HUES64 (cell line): ENCODE data around the gene RNASE11.

ENCODE experiments used
- H3K27ac ChIP-seq: 2 replicates; pipeline ENCODE4 v1.7.0; 2013; ENCODE audit warnings: low read depth, low read length, inconsistent platforms
- H3K27me3 ChIP-seq: 2 replicates; pipeline ENCODE4 v1.6.1; 2013; ENCODE audit warnings: mild to moderate bottlenecking, low read length; ENCODE audit not compliant: insufficient read depth
- H3K36me3 ChIP-seq: 2 replicates; pipeline ENCODE4 v1.6.1; 2013; ENCODE audit warnings: mild to moderate bottlenecking, low read length; ENCODE audit not compliant: insufficient read depth
- H3K4me1 ChIP-seq: 2 replicates; pipeline ENCODE4 v1.6.1; 2013; ENCODE audit warnings: mild to moderate bottlenecking, low read length, moderate library complexity; ENCODE audit not compliant: insufficient read depth
- H3K4me3 ChIP-seq: 2 replicates; pipeline ENCODE4 v1.5.1; 2013; ENCODE audit warnings: mild to moderate bottlenecking, low read length, moderate library complexity
- H3K9ac ChIP-seq: 2 replicates; pipeline ENCODE4 v1.6.1; 2013; ENCODE audit warnings: mild to moderate bottlenecking, low read depth, low read length
- H3K9me3 ChIP-seq: 2 replicates; pipeline ENCODE4 v1.6.1; 2013; ENCODE audit warnings: low read depth, low read length; ENCODE audit not compliant: insufficient read depth
- WGBS: fragments of 150-250, 120-280 bp; methylation state at CpG from one replicate; pipeline ENCODE4 v1.1.7; 2013; ENCODE audit warnings: missing lambda C conversion rate; 5-methylcytosine and 5-hydroxymethylcytosine counted together

Gene RNASE11

GRCh38 chr14:20612403-20612802, 24.6 kb upstream of the RNASE11 start:
- 77% methylated on average over 4 of the region's 5 CpGs for WGBS
- H3K9ac ChIP-seq, result no peak overlapping the region

GRCh38 chr14:20611277-20611676, 23.5 kb upstream of the RNASE11 start:
- no peak overlapping the region for H3K27ac ChIP-seq
- H3K4me1 ChIP-seq, result peaks cover 11% of the 10 kb centered on the region
- H3K27me3 ChIP-seq, result no peaks in the 10 kb centered on the region
- no peak overlapping the region for H3K9ac ChIP-seq
- H3K9me3 ChIP-seq, result no peaks in the 10 kb centered on the region
- no peak overlapping the region for H3K4me3 ChIP-seq
- no peaks in the 10 kb centered on the region for H3K36me3 ChIP-seq
- 83% methylated on average over 4 of the region's 4 CpGs for WGBS

More at GRCh38 chr14:20612403-20612802, 24.6 kb upstream of the RNASE11 start:
- Histone ChIP-seq H3K4me3 (no peak overlapping the region), H3K27me3 (no peaks in the 10 kb centered on the region), H3K4me1 (peaks cover 11% of the 10 kb centered on the region), H3K9me3 (no peaks in the 10 kb centered on the region), H3K36me3 (no peaks in the 10 kb centered on the region), H3K27ac (no peak overlapping the region)

GRCh38 chr14:20610002-20610765, 22.4 kb upstream of the RNASE11 start:
- WGBS, result 20% methylated on average over 26 of the region's 27 CpGs
- Histone ChIP-seq H3K4me3 (peak overlapping the region; percentile 88), H3K27ac (no peak overlapping the region), H3K4me1 (peaks cover 11% of the 10 kb centered on the region), H3K9me3 (no peaks in the 10 kb centered on the region), H3K27me3 (no peaks in the 10 kb centered on the region), H3K36me3 (no peaks in the 10 kb centered on the region), H3K9ac (peak overlapping the region; percentile 67)

GRCh38 chr14:20609215-20610001, 21.6 kb upstream of the RNASE11 start:
- peaks cover 6% of the 10 kb centered on the region; the same call in 1 of the 2 replicates for H3K4me1 ChIP-seq
- H3K9ac ChIP-seq, result peak overlapping the region; percentile 67
- H3K4me3 ChIP-seq, result peak overlapping the region; percentile 88
- WGBS, result under 1% methylated on average over 43 of the region's 44 CpGs
- H3K27ac ChIP-seq, result no peak overlapping the region
- H3K36me3 ChIP-seq, result no peaks in the 10 kb centered on the region
- no peaks in the 10 kb centered on the region for H3K9me3 ChIP-seq
- H3K27me3 ChIP-seq, result no peaks in the 10 kb centered on the region

DNA sequence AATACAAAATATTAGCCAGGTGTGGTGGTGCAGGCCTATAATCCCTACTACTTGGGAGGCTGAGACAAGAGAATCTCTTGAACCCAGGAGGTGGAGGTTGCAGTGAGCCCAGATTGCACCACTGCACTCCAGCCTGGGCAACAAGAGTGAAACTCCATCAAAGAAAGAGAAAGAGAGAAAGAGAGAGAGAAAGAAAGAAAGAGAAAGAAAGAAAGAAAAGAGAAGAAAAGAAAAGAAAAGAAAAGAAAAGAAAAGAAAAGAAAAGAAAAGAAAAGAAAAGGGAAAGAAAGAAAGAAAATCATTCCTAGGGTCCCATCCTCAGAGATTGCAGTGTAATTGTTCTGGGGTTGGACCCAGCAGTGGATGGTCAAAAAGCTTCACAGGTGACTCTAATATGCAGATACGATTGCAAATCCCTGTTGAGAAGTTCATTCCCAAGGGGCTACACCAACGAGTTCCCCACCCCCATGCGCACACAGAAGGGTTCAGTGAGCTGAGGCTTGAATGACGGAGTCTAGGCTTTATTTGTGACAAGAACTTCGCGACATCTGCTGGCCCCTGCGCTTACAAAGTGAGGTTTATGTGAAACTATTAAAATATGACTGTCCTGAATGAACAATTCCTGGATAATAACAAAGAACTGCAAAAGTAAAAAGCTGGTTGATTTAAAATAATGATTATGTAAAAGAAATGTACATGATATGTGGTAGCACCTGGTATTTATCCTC, 20.7 kb upstream of the RNASE11 start:
- WGBS, result 77% methylated on average over 7 of the region's 7 CpGs
- peaks cover 6% of the 10 kb centered on the region; the same call in 1 of the 2 replicates for H3K4me1 ChIP-seq
- no peak overlapping the region for H3K27ac ChIP-seq
- peak overlapping the region; percentile 22; the same call in 1 of the 2 replicates for H3K4me3 ChIP-seq
- no peak overlapping the region for H3K9ac ChIP-seq
- no peaks in the 10 kb centered on the region for H3K36me3 ChIP-seq
- H3K9me3 ChIP-seq, result no peaks in the 10 kb centered on the region
- no peaks in the 10 kb centered on the region for H3K27me3 ChIP-seq

DNA sequence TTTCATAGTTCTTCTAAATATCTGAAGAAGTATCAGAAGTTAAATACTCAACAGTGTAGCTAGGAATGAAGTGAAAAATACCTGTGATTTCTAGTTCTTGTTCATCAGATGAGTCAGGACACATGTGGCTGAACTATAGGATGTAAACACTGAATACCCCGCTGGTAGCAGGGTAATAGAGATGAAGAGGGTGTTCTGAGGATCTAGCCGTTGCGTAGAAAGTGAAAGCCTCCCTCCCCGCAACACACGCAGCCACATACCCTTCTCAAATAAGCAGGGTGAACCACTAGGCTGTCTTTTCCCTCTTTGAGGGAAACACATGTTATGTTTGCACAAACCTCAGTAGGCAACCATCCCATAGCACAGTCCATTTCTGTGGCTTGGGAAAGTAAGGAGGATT, 19.8 kb upstream of the RNASE11 start:
- H3K27ac ChIP-seq, result no peak overlapping the region
- no peak overlapping the region for H3K9ac ChIP-seq
- no peaks in the 10 kb centered on the region for H3K36me3 ChIP-seq
- H3K4me1 ChIP-seq, result 0 out of 2 replicates have a peak, but pooled peaks cover under 1% of the 10 kb centered on the region
- no peak overlapping the region for H3K4me3 ChIP-seq
- H3K27me3 ChIP-seq, result no peaks in the 10 kb centered on the region
- H3K9me3 ChIP-seq, result no peaks in the 10 kb centered on the region
- 87% methylated on average over 5 of the region's 5 CpGs for WGBS

DNA sequence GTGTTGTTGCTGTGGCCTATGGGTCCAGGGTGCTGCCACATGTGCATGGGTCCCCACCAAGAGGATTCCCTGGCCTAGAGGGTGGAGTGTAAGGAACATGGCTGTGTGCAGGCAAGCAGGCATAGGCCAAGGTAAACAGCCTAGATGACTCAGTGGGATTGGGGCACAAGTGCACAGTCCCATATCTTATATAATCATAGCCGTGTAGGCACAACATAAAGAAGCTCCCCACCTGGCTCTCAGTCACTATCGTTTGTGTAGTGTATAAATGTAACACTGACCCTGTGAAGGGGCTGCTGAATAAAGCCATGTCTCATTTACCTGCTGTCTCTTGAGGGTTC, 19.1 kb upstream of the RNASE11 start:
- no peaks in the 10 kb centered on the region for H3K36me3 ChIP-seq
- no peaks in the 10 kb centered on the region for H3K4me1 ChIP-seq
- no peaks in the 10 kb centered on the region for H3K9me3 ChIP-seq
- no peak overlapping the region for H3K27ac ChIP-seq
- no peak overlapping the region for H3K9ac ChIP-seq
- no peak overlapping the region for H3K4me3 ChIP-seq
- 90% methylated on average over 2 of the region's 2 CpGs for WGBS
- no peaks in the 10 kb centered on the region for H3K27me3 ChIP-seq

GRCh38 chr14:20606190-20606901, 18.5 kb upstream of the RNASE11 start:
- H3K4me3 ChIP-seq, result no peak overlapping the region
- no peak overlapping the region for H3K9ac ChIP-seq
- H3K9me3 ChIP-seq, result no peaks in the 10 kb centered on the region
- H3K27me3 ChIP-seq, result no peaks in the 10 kb centered on the region
- H3K4me1 ChIP-seq, result no peaks in the 10 kb centered on the region
- WGBS, result 44% methylated on average over 8 of the region's 8 CpGs
- no peaks in the 10 kb centered on the region for H3K36me3 ChIP-seq
- H3K27ac ChIP-seq, result no peak overlapping the region

DNA sequence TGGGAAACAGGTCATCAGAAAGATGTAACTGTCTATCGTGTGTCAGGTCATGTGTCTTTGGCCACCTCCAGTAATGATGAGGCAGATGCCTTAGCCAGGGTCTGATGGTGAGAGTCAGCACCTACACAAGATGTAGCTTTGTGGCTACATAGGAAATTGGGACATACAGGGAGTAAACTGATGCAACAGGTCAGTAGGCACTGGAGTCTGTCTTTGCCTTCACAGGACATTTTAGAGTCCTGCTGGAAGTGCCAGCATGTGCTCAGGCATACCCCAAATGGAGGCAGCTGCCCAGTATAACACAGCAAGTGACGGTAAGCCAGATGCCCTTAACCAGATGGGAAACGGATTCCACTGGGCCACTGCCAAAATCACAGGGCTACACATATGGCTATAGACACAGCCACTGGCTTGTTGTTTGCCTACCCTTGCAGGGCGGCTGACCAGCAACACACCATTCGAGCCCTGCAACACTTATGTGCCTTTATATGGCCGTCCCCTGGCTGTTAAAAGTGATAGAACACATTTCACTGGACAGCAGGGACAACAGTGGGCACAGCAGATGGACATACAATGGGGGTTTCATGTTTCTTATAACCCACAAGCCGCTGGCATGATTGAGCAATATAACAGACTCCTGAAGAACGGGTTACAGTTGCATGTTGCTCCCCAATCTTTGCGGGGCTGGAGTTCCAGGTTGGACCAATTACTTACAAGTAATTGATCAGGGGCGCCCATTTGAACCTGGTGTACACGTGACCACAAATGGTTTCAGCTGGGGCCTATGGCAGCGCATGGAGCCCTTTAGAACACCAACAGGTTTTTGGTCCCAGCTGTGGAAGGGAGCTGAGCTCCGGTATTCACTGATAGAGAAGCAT, 16.3 kb upstream of the RNASE11 start:
- Histone ChIP-seq H3K27me3 (no peaks in the 10 kb centered on the region), H3K9ac (no peak overlapping the region), H3K36me3 (no peaks in the 10 kb centered on the region), H3K4me3 (no peak overlapping the region), H3K9me3 (no peaks in the 10 kb centered on the region), H3K27ac (no peak overlapping the region), H3K4me1 (no peaks in the 10 kb centered on the region)
- WGBS, result 95% methylated on average over 13 of the region's 13 CpGs

GRCh38 chr14:20602583-20602982, 14.8 kb upstream of the RNASE11 start:
- no peak overlapping the region for H3K9ac ChIP-seq
- H3K27ac ChIP-seq, result no peak overlapping the region
- no peaks in the 10 kb centered on the region for H3K9me3 ChIP-seq
- no peaks in the 10 kb centered on the region for H3K36me3 ChIP-seq
- 92% methylated on average over 9 of the region's 9 CpGs for WGBS
- no peaks in the 10 kb centered on the region for H3K27me3 ChIP-seq
- no peak overlapping the region for H3K4me3 ChIP-seq
- H3K4me1 ChIP-seq, result no peaks in the 10 kb centered on the region
